AG04449 (cell line): Measurements from ENCODE around the gene SYT1.

Source experiments
- CTCF ChIA-PET: fragments of 350-600 bp; formaldehyde crosslinking; extraction: SDS; loops from one replicate; lab custom pipeline; 2021; ENCODE audit warnings: antibody characterized with exemption; lab: Yijun Ruan, JAX
- POLR2A ChIA-PET: fragments of 400-600, 350-600 bp; formaldehyde crosslinking; extraction: SDS; loops from one replicate; lab custom pipeline; 2020; ENCODE audit warnings: antibody characterized with exemption, inconsistent platforms; lab: Yijun Ruan, JAX
- DNase-seq: peaks from one replicate; pipeline ENCODE4 v3.0.0-alpha.2; 2010; ENCODE audit warnings: low read depth, low spot score
- H3K4me3 ChIP-seq: 2 replicates; pipeline ENCODE4 v1.5.1; 2011; ENCODE audit warnings: low read depth, mild to moderate bottlenecking, control low read depth, low read length
- TF ChIP-seq, protein P1 (sequence below): IDR thresholded peaks from one replicate; pipeline ENCODE4 v1.5.1; 2011; ENCODE audit warnings: mild to moderate bottlenecking, moderate library complexity, low read length, control low read depth, inconsistent platforms; ENCODE audit not compliant: insufficient read depth; ENCODE audit errors: missing control alignments

The SYT1 gene

DNA sequence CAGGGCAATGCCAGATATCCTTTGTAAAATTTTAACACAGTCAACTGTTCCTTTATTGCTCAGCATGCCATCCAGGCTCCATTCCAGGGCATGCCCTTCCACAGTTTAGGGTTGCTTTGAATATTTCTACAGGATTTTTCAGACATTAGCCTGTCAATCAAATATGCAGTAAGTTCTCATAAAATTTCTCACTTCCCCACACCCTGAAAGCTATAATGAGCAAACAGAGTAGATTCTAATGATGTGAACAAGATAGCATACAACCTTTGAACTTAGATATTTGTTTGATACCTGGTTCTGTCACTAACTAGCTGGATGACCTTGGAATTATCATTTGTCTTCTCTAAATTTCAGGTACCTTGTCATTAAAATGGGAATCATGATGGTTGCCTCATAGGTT, 251.2 kb downstream of the SYT1 start:
- ChIA-PET POLR2A (no interaction called here), CTCF (no interaction called here)
- no peak for DNase-seq
- TF ChIP-seq, protein P1, sequence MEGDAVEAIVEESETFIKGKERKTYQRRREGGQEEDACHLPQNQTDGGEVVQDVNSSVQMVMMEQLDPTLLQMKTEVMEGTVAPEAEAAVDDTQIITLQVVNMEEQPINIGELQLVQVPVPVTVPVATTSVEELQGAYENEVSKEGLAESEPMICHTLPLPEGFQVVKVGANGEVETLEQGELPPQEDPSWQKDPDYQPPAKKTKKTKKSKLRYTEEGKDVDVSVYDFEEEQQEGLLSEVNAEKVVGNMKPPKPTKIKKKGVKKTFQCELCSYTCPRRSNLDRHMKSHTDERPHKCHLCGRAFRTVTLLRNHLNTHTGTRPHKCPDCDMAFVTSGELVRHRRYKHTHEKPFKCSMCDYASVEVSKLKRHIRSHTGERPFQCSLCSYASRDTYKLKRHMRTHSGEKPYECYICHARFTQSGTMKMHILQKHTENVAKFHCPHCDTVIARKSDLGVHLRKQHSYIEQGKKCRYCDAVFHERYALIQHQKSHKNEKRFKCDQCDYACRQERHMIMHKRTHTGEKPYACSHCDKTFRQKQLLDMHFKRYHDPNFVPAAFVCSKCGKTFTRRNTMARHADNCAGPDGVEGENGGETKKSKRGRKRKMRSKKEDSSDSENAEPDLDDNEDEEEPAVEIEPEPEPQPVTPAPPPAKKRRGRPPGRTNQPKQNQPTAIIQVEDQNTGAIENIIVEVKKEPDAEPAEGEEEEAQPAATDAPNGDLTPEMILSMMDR: no peak
- H3K4me3 ChIP-seq: no peak overlapping the region

DNA sequence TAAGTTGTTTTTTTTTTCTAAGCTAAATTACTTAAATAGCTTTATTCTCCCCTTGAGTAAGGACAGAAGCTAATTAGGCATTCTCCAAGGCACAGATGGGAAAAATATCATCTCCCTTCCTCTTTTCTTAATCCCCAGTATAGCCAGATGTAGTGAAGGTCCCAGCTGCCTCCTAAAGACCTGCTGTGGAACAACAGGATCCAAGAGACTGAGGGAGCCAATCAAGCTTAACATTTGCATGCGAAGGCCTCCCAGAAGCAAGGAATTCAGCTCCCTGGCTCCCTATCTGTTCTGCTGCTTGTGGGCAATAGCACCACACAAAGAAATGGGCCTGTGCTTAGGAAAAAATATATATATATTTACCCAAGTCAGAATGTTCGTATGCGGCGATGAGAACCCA, 255.2 kb downstream of the SYT1 start:
- TF ChIP-seq, protein P1: no peak
- CTCF ChIA-PET: no interaction called here
- POLR2A ChIA-PET: no interaction called here
- DNase-seq: no peak
- no peak overlapping the region for H3K4me3 ChIP-seq

DNA sequence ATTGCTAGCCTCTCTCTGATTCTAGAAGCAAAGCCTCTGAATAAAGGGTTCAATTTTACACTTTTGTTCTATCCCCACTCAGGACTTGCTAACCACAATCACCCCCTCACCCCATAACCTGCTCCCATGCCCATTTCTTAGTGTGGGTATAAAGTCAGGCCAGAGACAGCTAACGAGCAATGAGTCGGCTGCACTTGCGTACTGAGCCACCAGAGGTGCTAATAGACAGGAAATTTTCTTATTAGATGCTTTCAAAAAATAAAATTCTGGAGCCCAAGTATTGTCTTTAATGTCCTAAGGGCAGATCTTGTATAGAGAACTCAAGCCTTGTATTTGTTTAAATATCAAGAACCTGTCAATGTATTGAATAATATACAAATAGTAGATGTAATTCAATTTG, 256.9 kb downstream of the SYT1 start:
- DNase-seq: no peak
- H3K4me3 ChIP-seq: no peak overlapping the region
- POLR2A ChIA-PET: no interaction called here
- TF ChIP-seq, protein P1: peak; percentile 11
- CTCF ChIA-PET: no interaction called here

DNA sequence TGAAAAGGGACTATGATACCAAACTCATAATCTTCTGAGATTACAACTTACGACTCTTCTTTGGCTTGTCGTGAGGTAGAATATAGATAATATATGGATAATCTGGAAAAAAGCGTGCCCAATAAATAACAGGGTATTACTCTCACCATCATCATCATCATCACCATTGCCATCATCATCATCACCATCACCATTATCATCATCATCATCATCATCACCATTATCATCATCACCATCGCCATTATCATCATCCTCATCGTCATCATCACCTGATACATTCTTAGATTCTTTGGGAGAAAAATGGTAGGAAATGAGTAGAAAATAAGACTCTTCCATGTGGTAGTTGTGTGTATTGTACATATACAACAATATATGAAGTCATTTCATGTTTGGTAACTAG, 259.8 kb downstream of the SYT1 start:
- POLR2A ChIA-PET: no interaction called here
- no peak for DNase-seq
- CTCF ChIA-PET: no interaction called here
- TF ChIP-seq, protein P1: no peak
- no peak overlapping the region for H3K4me3 ChIP-seq

DNA sequence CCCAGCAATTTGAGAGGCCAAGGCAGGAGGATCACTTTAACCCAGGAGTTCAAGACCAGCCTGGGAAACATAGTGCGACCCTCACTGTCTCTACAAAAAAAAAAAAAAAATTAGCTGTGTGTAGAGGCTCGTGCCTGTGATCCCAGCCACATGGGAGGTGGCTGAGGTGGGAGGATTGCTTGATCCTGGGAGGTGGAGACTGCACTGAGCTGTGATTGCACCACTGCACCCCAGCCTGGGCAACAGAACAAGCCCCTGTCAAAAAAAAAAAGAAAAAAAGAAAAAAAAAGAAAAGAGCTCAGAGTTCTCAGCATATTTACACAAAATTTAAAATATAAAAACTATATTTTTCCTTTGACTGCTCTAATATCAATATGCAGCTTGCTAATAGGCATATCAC, 260.8 kb downstream of the SYT1 start:
- ChIA-PET POLR2A (no interaction called here), CTCF (no interaction called here)
- H3K4me3 ChIP-seq: no peak overlapping the region
- TF ChIP-seq, protein P1: no peak
- DNase-seq: no peak

DNA sequence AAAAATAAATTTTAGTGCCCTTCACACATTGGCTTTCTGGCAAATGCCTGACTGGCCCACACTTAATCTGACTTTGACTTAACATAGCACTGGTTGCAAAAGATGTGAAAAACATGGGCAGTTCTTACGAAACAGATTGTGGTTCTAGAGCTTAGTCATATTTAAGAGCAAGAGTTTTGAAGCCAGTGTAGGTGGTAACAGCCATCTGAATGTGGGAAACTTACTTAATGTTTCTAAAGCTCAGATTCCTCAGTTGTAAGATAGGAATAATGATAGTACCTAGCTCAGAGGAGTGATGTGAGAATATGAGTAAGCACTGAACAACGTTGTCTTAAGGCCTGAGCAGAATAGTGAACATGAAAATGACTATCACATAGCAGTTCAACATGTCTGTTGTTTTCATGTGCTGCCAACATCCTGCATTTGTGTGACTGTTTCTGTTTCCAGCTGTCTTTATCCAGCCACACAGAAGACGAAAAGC, 262.7 kb downstream of the SYT1 start:
- TF ChIP-seq, protein P1: no peak
- no peak overlapping the region for H3K4me3 ChIP-seq
- ChIA-PET POLR2A (no interaction called here), CTCF (no interaction called here)
- peak; percentile 83 for DNase-seq
